OCI-LY3 (cell line): ENCODE results near the gene ACP7.
"Not testable (repeated sequence)": the region's sequence is repeated elsewhere in the genome, so short reads cannot be mapped to it uniquely, and the experiment has no call there.

ENCODE experiments used
- H2AFZ ChIP-seq: fragments of 200-600, 300-600 bp; shearing (Covaris generic); 2 replicates; pipeline ENCODE4 v1.6.0; 2014; ENCODE audit warnings: antibody characterized with exemption, low read depth, low read length
- H3K27ac ChIP-seq: fragments of 200-600, 300-600 bp; sonication (generic); 2 replicates; pipeline ENCODE4 v1.5.1; 2014; ENCODE audit warnings: mild to moderate bottlenecking, low read length, moderate library complexity, mixed read lengths
- H3K27me3 ChIP-seq: fragments of 200-600, 300-600 bp; sonication (generic); 2 replicates; pipeline ENCODE4 v1.6.1; 2014; ENCODE audit warnings: low read depth, low read length, mixed read lengths
- H3K36me3 ChIP-seq: fragments of 200-600, 300-600 bp; sonication (generic); replicated peaks from 2 replicates; pipeline ENCODE3; 2014; ENCODE audit warnings: low read depth, low read length, mixed read lengths
- H3K4me1 ChIP-seq: fragments of 300-600, 200-600 bp; sonication (generic); 2 replicates; pipeline ENCODE4 v1.6.1; 2014; ENCODE audit warnings: low read length, mixed read lengths
- H3K4me2 ChIP-seq: fragments of 200-600, 300-600 bp; sonication (generic); 2 replicates; pipeline ENCODE4 v1.6.1; 2014; ENCODE audit warnings: low read length, mixed read lengths
- H3K4me3 ChIP-seq: fragments of 300-600, 200-600 bp; sonication (generic); 2 replicates; pipeline ENCODE4 v1.5.1; 2014; ENCODE audit warnings: antibody characterized with exemption, mild to moderate bottlenecking, low read length, moderate library complexity
- H3K79me2 ChIP-seq: fragments of 300-600, 200-600 bp; shearing (Covaris generic); 2 replicates; pipeline ENCODE4 v1.6.1; 2014; ENCODE audit warnings: mild to moderate bottlenecking, low read length, mixed read lengths
- H3K9ac ChIP-seq: fragments of 300-600, 200-600 bp; shearing (Covaris generic); 2 replicates; pipeline ENCODE4 v1.6.0; 2014; ENCODE audit warnings: mild to moderate bottlenecking, low read length, moderate library complexity
- H3K9me3 ChIP-seq: fragments of 200-600, 300-600 bp; shearing (Covaris generic); 2 replicates; pipeline ENCODE4 v1.6.1; 2014; ENCODE audit warnings: low read length, mixed read lengths; ENCODE audit not compliant: insufficient read depth
- H4K20me1 ChIP-seq: fragments of 200-600, 300-600 bp; sonication (generic); 2 replicates; pipeline ENCODE4 v1.6.1; 2016; ENCODE audit warnings: low read length, mixed read lengths; ENCODE audit not compliant: insufficient read depth
- CTCF ChIP-seq: fragments of 200-600, 300-600 bp; sonication (generic); IDR thresholded peaks from 2 replicates; pipeline ENCODE4 v1.5.1; 2014; ENCODE audit warnings: antibody characterized with exemption, low read length, low read depth
- EZH2phosphoT487 ChIP-seq: fragments of 200-600 bp; shearing (Covaris generic); IDR thresholded peaks from 2 replicates; pipeline ENCODE4 v1.6.1; 2018; ENCODE audit warnings: antibody characterized with exemption, mixed run types, low read depth

ACP7 gene

DNA sequence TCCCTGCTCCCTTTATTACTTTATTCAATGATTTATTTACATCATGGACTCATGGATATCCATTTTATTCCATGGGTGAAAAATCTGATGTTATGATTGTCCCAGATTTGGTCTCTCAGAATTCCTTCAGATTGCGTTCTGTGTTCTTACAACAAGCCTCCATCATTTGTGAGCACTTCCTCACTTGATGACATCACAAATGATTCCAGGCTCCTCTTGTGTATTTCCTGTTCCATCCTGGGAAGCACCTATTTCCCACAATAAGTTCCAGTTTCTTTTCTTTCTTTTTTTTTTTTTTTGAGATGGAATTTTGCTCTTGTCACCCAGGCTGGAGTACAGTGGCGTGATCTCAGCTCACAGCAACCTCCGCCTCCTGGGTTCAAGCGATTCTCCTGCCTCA lies 6.7 kb downstream of the ACP7 start:
- no peaks in the 10 kb centered on the region for H4K20me1 ChIP-seq
- no peaks in the 10 kb centered on the region for H3K9me3 ChIP-seq
- no peaks in the 10 kb centered on the region for H3K79me2 ChIP-seq
- no peak for TF ChIP-seq CTCF
- no peak for TF ChIP-seq EZH2phosphoT487
- no peaks in the 10 kb centered on the region for H3K36me3 ChIP-seq
- peaks cover 3% of the 10 kb centered on the region; the same call in 1 of the 2 replicates for H3K4me1 ChIP-seq
- no peak overlapping the region for H3K27ac ChIP-seq
- no peak overlapping the region for H3K4me3 ChIP-seq
- H3K9ac ChIP-seq = no peak overlapping the region
- H3K27me3 ChIP-seq = peaks cover 19% of the 10 kb centered on the region
- no peak overlapping the region for H2AFZ ChIP-seq
- H3K4me2 ChIP-seq = no peak overlapping the region

DNA sequence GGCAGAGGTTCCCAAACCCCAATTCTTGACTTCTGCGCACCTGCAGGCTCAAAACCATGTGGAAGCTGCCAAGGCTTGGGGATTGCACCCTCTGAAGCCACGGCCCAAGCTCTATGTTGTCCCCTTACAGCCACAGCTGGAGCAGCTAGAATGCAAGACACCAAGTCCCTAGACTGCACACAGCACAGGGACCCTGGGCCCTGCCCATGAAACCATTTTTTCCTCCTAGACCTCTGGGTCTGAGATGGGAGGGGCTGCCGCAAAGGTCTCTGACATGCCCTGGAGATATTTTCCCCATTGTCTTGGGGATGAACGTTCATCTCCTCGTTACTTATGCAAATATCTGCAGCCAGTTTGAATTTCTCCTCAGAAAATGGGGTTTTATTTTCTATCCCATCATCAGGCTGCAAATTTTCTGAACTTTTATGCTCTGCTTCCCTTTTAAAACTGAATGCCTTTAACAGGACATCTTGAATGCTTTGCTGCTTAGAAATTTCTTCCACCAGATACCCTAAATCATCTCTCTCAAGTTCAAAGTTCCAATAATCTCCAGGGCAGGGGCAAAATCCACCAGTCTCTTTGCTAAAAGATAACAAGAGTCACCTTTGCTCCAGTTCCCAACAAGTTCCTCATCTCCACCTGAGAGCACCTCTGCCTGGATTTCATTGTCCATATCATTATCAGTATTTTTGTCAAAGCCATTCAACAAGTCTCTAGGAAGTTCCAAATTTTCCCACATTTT lies 11.8 kb downstream of the ACP7 start:
- not testable (repeated sequence) for H3K27me3 ChIP-seq, H3K9me3 ChIP-seq, H3K27ac ChIP-seq, H3K36me3 ChIP-seq, H3K9ac ChIP-seq, H3K4me1 ChIP-seq, H3K4me2 ChIP-seq, H4K20me1 ChIP-seq, H3K79me2 ChIP-seq, H3K4me3 ChIP-seq, H2AFZ ChIP-seq

DNA sequence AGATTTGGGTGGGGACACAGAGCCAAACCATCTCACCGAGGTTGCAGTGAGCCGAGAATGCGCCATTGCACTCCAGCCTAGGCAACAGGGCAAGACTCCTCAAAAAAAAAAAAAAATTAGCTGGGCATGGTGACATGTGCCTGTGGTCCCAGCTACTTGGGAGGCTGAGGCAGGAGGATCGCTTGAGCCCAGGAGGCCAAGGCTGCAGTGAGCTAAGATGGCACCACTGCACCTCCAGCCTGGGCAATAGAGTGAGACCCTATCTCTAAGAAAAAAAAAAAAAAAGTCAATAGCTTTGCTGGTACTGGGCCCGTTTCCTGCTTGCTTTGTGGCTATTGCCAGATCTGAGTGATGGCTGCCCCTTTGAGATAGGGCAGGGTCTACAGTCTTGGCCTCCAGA lies 13.1 kb downstream of the ACP7 start:
- Histone ChIP-seq H3K79me2 (no peaks in the 10 kb centered on the region), H3K4me3 (no peak overlapping the region), H3K9me3 (no peaks in the 10 kb centered on the region), H3K27ac (no peak overlapping the region), H3K27me3 (peaks cover 7% of the 10 kb centered on the region), H3K4me2 (no peak overlapping the region), H2AFZ (no peak overlapping the region), H4K20me1 (no peaks in the 10 kb centered on the region), H3K4me1 (peaks cover 3% of the 10 kb centered on the region; the same call in 1 of the 2 replicates), H3K9ac (no peak overlapping the region), H3K36me3 (no peaks in the 10 kb centered on the region)
- TF ChIP-seq EZH2phosphoT487 (no peak), CTCF (no peak)

GRCh38 chr19:39097721-39098120 lies 13.6 kb downstream of the ACP7 start:
- Histone ChIP-seq H3K9ac (no peak overlapping the region), H3K4me3 (no peak overlapping the region), H3K27me3 (peaks cover 7% of the 10 kb centered on the region), H3K9me3 (no peaks in the 10 kb centered on the region), H3K4me2 (no peak overlapping the region), H4K20me1 (no peaks in the 10 kb centered on the region), H3K36me3 (no peaks in the 10 kb centered on the region), H3K27ac (no peak overlapping the region), H2AFZ (no peak overlapping the region), H3K79me2 (no peaks in the 10 kb centered on the region), H3K4me1 (peaks cover 3% of the 10 kb centered on the region; the same call in 1 of the 2 replicates)
- TF ChIP-seq CTCF (no peak), EZH2phosphoT487 (no peak)
